Panc1 (cell line): ENCODE data around the gene APH1A.

ENCODE experiments used
- POLR2AphosphoS5 ChIP-seq: IDR thresholded peaks from 2 replicates; pipeline ENCODE4 v1.6.1; 2012; ENCODE audit warnings: mild to moderate bottlenecking, low read depth, low read length, moderate library complexity
- SIN3A ChIP-seq: IDR thresholded peaks from 2 replicates; pipeline ENCODE4 v1.6.1; 2012; ENCODE audit warnings: low read depth, mild to moderate bottlenecking, low read length, moderate library complexity, borderline replicate concordance; ENCODE audit not compliant: insufficient read depth
- TCF7L2 ChIP-seq: IDR thresholded peaks from 2 replicates; pipeline ENCODE4 v1.6.1; 2011; ENCODE audit warnings: mild to moderate bottlenecking, low read depth, low read length, inconsistent platforms
- TF ChIP-seq, protein P1 (sequence below): fragments of 450-650 bp; IDR thresholded peaks from 2 replicates; pipeline ENCODE4 v1.5.1; 2017; ENCODE audit warnings: mild to moderate bottlenecking
- TF ChIP-seq, protein P2 (sequence below), 2 experiments: IDR thresholded peaks; 2 replicates each; pipeline ENCODE4 v1.6.1; 2011 to 2012; ENCODE audit warnings: low read depth in 2 of 2, control low read depth in 1 of 2, low read length in 1 of 2, mild to moderate bottlenecking in 1 of 2, moderate library complexity in 1 of 2; ENCODE audit not compliant: insufficient read depth in 1 of 2

DNA sequence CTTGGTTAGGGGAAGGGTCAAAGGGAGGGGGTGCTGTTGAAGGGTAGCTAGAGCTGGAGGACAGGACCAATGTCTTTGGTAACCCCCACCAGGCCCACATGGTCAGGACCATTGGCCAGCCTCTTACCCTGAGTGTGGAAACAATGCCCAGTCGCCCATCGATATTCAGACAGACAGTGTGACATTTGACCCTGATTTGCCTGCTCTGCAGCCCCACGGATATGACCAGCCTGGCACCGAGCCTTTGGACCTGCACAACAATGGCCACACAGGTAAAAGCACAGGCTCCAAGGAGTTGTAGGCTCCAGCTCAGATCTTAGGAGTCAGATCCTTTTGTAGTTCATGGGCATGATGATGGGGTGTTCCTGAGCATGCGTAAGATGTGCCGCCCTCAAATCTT lies 7.4 kb downstream of the APH1A start:
- TF ChIP-seq, protein P1, sequence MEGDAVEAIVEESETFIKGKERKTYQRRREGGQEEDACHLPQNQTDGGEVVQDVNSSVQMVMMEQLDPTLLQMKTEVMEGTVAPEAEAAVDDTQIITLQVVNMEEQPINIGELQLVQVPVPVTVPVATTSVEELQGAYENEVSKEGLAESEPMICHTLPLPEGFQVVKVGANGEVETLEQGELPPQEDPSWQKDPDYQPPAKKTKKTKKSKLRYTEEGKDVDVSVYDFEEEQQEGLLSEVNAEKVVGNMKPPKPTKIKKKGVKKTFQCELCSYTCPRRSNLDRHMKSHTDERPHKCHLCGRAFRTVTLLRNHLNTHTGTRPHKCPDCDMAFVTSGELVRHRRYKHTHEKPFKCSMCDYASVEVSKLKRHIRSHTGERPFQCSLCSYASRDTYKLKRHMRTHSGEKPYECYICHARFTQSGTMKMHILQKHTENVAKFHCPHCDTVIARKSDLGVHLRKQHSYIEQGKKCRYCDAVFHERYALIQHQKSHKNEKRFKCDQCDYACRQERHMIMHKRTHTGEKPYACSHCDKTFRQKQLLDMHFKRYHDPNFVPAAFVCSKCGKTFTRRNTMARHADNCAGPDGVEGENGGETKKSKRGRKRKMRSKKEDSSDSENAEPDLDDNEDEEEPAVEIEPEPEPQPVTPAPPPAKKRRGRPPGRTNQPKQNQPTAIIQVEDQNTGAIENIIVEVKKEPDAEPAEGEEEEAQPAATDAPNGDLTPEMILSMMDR, result no peak
- TF ChIP-seq POLR2AphosphoS5, result no peak
- TF ChIP-seq, protein P2, sequence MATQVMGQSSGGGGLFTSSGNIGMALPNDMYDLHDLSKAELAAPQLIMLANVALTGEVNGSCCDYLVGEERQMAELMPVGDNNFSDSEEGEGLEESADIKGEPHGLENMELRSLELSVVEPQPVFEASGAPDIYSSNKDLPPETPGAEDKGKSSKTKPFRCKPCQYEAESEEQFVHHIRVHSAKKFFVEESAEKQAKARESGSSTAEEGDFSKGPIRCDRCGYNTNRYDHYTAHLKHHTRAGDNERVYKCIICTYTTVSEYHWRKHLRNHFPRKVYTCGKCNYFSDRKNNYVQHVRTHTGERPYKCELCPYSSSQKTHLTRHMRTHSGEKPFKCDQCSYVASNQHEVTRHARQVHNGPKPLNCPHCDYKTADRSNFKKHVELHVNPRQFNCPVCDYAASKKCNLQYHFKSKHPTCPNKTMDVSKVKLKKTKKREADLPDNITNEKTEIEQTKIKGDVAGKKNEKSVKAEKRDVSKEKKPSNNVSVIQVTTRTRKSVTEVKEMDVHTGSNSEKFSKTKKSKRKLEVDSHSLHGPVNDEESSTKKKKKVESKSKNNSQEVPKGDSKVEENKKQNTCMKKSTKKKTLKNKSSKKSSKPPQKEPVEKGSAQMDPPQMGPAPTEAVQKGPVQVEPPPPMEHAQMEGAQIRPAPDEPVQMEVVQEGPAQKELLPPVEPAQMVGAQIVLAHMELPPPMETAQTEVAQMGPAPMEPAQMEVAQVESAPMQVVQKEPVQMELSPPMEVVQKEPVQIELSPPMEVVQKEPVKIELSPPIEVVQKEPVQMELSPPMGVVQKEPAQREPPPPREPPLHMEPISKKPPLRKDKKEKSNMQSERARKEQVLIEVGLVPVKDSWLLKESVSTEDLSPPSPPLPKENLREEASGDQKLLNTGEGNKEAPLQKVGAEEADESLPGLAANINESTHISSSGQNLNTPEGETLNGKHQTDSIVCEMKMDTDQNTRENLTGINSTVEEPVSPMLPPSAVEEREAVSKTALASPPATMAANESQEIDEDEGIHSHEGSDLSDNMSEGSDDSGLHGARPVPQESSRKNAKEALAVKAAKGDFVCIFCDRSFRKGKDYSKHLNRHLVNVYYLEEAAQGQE (IDR thresholded peaks at IDR 0.05; ENCODE audit: insufficient read depth in 1 of 2, low read depth in 2 of 2, low read length in 1 of 2), result no peak
- TF ChIP-seq SIN3A, result no peak
- TF ChIP-seq TCF7L2, result no peak
